Neural cell (in vitro differentiated cells): ENCODE data around the gene HSBP1L1. TPM values are rescaled to one million over a fixed set of nuclear protein-coding genes. Genes with fewer than 3 reads are reported as not detected.

Source experiments
- H2AFZ ChIP-seq: fragments of 200-600, 300-800 bp; sonication (generic), shearing (Covaris generic); 2 replicates; pipeline ENCODE4 v1.6.0; 2014; ENCODE audit warnings: low read depth, mild to moderate bottlenecking, antibody characterized with exemption, low read length, moderate library complexity
- H3F3A ChIP-seq: fragments of 200-600 bp; shearing (Covaris generic); 2 replicates; pipeline ENCODE4 v1.6.1; 2016; ENCODE audit warnings: mild to moderate bottlenecking, moderate library complexity, mixed read lengths, antibody characterized with exemption, low read length; ENCODE audit not compliant: insufficient read depth, poor library complexity, severe bottlenecking
- H3K27ac ChIP-seq: fragments of 200-600, 300-800 bp; sonication (generic), shearing (Covaris generic); 2 replicates; pipeline ENCODE4 v1.5.1; 2014; ENCODE audit warnings: mild to moderate bottlenecking, low read length, moderate library complexity
- H3K27me3 ChIP-seq: fragments of 300-800, 200-600 bp; sonication (generic), shearing (Covaris generic); 2 replicates; pipeline ENCODE4 v1.6.0; 2014; ENCODE audit warnings: mild to moderate bottlenecking, low read depth, low read length, moderate library complexity; ENCODE audit not compliant: insufficient read depth
- H3K36me3 ChIP-seq: fragments of 300-800, 200-600 bp; sonication (generic), shearing (Covaris generic); 2 replicates; pipeline ENCODE4 v1.5.1; 2014; ENCODE audit warnings: mild to moderate bottlenecking, antibody characterized with exemption, low read length, moderate library complexity; ENCODE audit not compliant: insufficient read depth
- H3K4me2 ChIP-seq: fragments of 300-800, 200-600 bp; sonication (generic), shearing (Covaris generic); 2 replicates; pipeline ENCODE4 v1.6.0; 2014; ENCODE audit warnings: mild to moderate bottlenecking, low read length
- H3K4me3 ChIP-seq: fragments of 300-800, 200-600 bp; sonication (generic), shearing (Covaris generic); 2 replicates; pipeline ENCODE4 v1.5.1; 2014; ENCODE audit warnings: mild to moderate bottlenecking, low read length, moderate library complexity
- H3K79me2 ChIP-seq: fragments of 200-600 bp; shearing (Covaris generic); replicated peaks from 2 replicates; pipeline ENCODE4 v1.6.0; 2014; ENCODE audit warnings: mild to moderate bottlenecking, low read length, moderate library complexity; ENCODE audit not compliant: insufficient read depth
- H3K9ac ChIP-seq: fragments of 300-800, 200-600 bp; sonication (generic), shearing (Covaris generic); 2 replicates; pipeline ENCODE4 v1.6.1; 2016; ENCODE audit warnings: mild to moderate bottlenecking, low read length, mixed read lengths
- H3K9me2 ChIP-seq: fragments of 200-600 bp; shearing (Covaris generic); 2 replicates; pipeline ENCODE4 v1.6.1; 2016; ENCODE audit warnings: mild to moderate bottlenecking, low read length, mixed read lengths; ENCODE audit not compliant: insufficient read depth
- H3K9me3 ChIP-seq: fragments of 200-600, 300-800 bp; sonication (generic), shearing (Covaris generic); 2 replicates; pipeline ENCODE4 v1.6.1; 2016; ENCODE audit warnings: mild to moderate bottlenecking, mixed run types, low read length, moderate library complexity, mixed read lengths
- H4K20me1 ChIP-seq: fragments of 200-600 bp; shearing (Covaris generic); 2 replicates; pipeline ENCODE4 v1.6.1; 2016; ENCODE audit warnings: mild to moderate bottlenecking, mixed run types; ENCODE audit not compliant: insufficient read depth
- EP300 ChIP-seq: fragments of 450-650 bp; conservative IDR thresholded peaks from 2 replicates; pipeline ENCODE4 v1.6.1; 2014; ENCODE audit warnings: antibody characterized with exemption, mild to moderate bottlenecking, moderate library complexity; ENCODE audit not compliant: poor library complexity, severe bottlenecking
- EZH2 ChIP-seq: fragments of 200-600, 300-800 bp; shearing (Covaris generic), sonication (generic); IDR thresholded peaks from 2 replicates; pipeline ENCODE4 v1.6.1; 2014; ENCODE audit warnings: antibody characterized with exemption, low read length, borderline replicate concordance, mild to moderate bottlenecking; ENCODE audit not compliant: insufficient read depth, poor library complexity, severe bottlenecking
- MXI1 ChIP-seq: fragments of 450-650 bp; conservative IDR thresholded peaks from 2 replicates; pipeline ENCODE4 v1.6.1; 2014; ENCODE audit warnings: antibody characterized with exemption, mild to moderate bottlenecking; ENCODE audit not compliant: poor library complexity, severe bottlenecking
- POLR2AphosphoS5 ChIP-seq: IDR thresholded peaks from 2 replicates; pipeline ENCODE4 v1.6.1; 2012
- RAD21 ChIP-seq: fragments of 450-650 bp; conservative IDR thresholded peaks from 2 replicates; pipeline ENCODE4 v1.6.1; 2014; ENCODE audit warnings: antibody characterized with exemption, mild to moderate bottlenecking, moderate library complexity
- SMC3 ChIP-seq: fragments of 450-650 bp; conservative IDR thresholded peaks from 2 replicates; pipeline ENCODE4 v1.6.1; 2014; ENCODE audit warnings: antibody characterized with exemption, mild to moderate bottlenecking, moderate library complexity; ENCODE audit not compliant: poor library complexity
- TAF1 ChIP-seq: IDR thresholded peaks from 2 replicates; pipeline ENCODE4 v1.6.1; 2012; ENCODE audit warnings: low read depth
- polyA plus RNA-seq: library from polyadenylated mRNA; depleted of rRNA; stranded (reverse); fragments of >200 nt; gene quantifications from 2 replicates; pipeline ENCODE4 v1.2.3, GENCODE V29; 2014
- TF ChIP-seq, protein P1 (sequence below): fragments of 450-650 bp; IDR thresholded peaks from 2 replicates; pipeline ENCODE4 v1.5.1; 2014; ENCODE audit warnings: antibody characterized with exemption, mild to moderate bottlenecking, moderate library complexity; ENCODE audit not compliant: poor library complexity, severe bottlenecking
- TF ChIP-seq, protein P2 (sequence below): IDR thresholded peaks from 2 replicates; pipeline ENCODE4 v1.6.1; 2012; ENCODE audit warnings: borderline replicate concordance

The HSBP1L1 gene
- polyA plus RNA-seq, 1 donor from 2014 or later: 0.84 TPM

DNA sequence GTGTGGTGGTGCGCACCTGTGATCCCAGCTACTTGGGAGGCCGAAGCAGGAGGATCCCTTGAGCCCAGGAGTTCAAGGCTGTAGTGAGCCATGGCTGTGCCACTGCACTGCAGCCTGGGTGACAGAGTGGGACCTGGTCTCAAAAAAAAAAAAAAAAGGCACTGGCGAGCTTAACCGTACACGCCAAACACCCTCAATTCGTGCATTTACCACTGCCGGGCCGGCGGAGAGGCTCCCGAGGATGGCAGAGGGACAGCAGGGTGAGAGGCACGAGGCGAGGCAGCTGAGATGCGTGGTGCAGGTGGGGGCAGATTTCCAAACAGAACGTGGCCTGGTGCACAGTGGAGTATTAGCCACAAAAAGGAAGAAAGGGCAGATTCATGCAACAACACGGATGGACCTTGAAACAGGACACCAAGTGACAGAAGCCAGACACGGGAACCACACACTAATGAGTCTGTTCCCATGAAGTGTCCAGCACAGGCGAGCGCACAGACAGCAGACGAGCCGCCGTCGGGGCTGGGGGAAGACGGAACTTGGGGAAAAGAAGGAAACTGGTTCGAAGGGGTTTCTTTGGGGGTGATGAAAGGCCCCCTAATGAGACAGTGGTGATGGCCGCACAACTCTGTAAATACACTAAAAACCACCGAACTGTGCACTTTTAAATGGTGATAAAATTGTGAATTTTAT, 40.4 kb upstream of the HSBP1L1 start:
- Histone ChIP-seq H3K9me3 (peaks cover 27% of the 10 kb centered on the region), H3K79me2 (peaks cover 5% of the 10 kb centered on the region), H2AFZ (no peak overlapping the region), H3K27me3 (no peaks in the 10 kb centered on the region), H4K20me1 (no peaks in the 10 kb centered on the region), H3K4me2 (no peak overlapping the region), H3K9me2 (no peaks in the 10 kb centered on the region), H3K27ac (no peak overlapping the region), H3K4me3 (no peak overlapping the region), H3F3A (no peaks in the 10 kb centered on the region), H3K9ac (no peak overlapping the region), H3K36me3 (peaks cover 9% of the 10 kb centered on the region)
- TF ChIP-seq EP300 (no peak), SMC3 (no peak), MXI1 (no peak), RAD21 (no peak), POLR2AphosphoS5 (no peak), TAF1 (no peak), EZH2 (no peak)
- TF ChIP-seq, protein P1, sequence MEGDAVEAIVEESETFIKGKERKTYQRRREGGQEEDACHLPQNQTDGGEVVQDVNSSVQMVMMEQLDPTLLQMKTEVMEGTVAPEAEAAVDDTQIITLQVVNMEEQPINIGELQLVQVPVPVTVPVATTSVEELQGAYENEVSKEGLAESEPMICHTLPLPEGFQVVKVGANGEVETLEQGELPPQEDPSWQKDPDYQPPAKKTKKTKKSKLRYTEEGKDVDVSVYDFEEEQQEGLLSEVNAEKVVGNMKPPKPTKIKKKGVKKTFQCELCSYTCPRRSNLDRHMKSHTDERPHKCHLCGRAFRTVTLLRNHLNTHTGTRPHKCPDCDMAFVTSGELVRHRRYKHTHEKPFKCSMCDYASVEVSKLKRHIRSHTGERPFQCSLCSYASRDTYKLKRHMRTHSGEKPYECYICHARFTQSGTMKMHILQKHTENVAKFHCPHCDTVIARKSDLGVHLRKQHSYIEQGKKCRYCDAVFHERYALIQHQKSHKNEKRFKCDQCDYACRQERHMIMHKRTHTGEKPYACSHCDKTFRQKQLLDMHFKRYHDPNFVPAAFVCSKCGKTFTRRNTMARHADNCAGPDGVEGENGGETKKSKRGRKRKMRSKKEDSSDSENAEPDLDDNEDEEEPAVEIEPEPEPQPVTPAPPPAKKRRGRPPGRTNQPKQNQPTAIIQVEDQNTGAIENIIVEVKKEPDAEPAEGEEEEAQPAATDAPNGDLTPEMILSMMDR: no peak
- TF ChIP-seq, protein P2, sequence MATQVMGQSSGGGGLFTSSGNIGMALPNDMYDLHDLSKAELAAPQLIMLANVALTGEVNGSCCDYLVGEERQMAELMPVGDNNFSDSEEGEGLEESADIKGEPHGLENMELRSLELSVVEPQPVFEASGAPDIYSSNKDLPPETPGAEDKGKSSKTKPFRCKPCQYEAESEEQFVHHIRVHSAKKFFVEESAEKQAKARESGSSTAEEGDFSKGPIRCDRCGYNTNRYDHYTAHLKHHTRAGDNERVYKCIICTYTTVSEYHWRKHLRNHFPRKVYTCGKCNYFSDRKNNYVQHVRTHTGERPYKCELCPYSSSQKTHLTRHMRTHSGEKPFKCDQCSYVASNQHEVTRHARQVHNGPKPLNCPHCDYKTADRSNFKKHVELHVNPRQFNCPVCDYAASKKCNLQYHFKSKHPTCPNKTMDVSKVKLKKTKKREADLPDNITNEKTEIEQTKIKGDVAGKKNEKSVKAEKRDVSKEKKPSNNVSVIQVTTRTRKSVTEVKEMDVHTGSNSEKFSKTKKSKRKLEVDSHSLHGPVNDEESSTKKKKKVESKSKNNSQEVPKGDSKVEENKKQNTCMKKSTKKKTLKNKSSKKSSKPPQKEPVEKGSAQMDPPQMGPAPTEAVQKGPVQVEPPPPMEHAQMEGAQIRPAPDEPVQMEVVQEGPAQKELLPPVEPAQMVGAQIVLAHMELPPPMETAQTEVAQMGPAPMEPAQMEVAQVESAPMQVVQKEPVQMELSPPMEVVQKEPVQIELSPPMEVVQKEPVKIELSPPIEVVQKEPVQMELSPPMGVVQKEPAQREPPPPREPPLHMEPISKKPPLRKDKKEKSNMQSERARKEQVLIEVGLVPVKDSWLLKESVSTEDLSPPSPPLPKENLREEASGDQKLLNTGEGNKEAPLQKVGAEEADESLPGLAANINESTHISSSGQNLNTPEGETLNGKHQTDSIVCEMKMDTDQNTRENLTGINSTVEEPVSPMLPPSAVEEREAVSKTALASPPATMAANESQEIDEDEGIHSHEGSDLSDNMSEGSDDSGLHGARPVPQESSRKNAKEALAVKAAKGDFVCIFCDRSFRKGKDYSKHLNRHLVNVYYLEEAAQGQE: no peak

DNA sequence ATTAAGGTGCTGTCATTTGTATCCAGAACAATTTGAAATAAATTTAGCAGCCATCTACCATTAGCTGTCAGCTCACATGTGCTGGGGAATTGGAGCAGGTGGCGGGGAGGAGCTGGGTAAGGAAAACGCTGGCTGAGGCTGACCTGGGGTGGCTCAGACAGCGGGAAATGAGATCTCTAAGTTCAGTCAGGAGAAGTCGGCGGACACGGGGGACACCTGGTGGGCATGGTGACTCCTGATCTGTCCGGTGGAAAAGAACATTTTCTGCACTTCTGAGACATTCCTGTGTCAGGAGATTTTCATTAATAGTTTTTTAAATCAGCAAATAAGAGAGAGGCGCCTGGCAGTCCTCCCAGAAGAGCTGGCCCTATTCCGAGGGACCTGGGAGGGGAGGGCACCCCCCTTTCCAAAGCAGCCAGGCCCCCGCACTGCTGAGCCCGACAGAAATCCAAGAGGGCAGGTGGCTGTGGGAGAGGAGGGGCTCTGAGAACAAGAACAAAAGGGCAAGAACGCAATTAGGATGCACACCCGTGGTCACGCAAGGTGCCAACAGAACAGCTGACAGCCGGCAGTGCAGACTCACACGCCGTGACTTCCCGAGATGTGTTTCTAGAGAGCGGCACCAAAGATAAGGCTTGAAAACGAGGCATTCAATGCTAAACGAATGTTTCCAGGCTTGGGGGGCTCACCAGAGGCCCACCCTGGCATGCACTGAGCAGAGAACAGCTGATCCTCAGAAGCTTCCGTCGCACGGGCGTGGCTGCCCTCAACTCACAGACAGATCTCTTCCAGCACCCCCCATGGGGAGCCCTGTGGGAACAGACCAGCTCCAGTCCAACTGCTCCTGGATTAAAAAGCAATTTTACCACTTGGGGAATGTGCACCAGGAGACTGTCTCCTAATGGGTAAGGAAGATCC, 39.4 kb upstream of the HSBP1L1 start:
- H3K27me3 ChIP-seq: no peaks in the 10 kb centered on the region
- no peak for TF ChIP-seq EP300
- TF ChIP-seq, protein P2: no peak
- no peak overlapping the region for H2AFZ ChIP-seq
- no peak overlapping the region for H3K9ac ChIP-seq
- no peaks in the 10 kb centered on the region for H3K9me2 ChIP-seq
- H3K9me3 ChIP-seq: peaks cover 27% of the 10 kb centered on the region
- peaks cover 6% of the 10 kb centered on the region for H3K79me2 ChIP-seq
- H3K4me3 ChIP-seq: no peak overlapping the region
- no peak overlapping the region for H3K4me2 ChIP-seq
- H4K20me1 ChIP-seq: no peaks in the 10 kb centered on the region
- no peaks in the 10 kb centered on the region for H3F3A ChIP-seq
- no peak overlapping the region for H3K27ac ChIP-seq
- peaks cover 12% of the 10 kb centered on the region for H3K36me3 ChIP-seq
